HG02588 (cell line): ENCODE data around the gene E2F7.

ENCODE experiments used
- ATAC-seq: cut with Tn5 transposase; IDR thresholded peaks from one replicate; pipeline ENCODE4 v1.9.1; 2021; ENCODE audit warnings: mild to moderate bottlenecking, moderate library complexity; ENCODE audit not compliant: unreplicated experiment

E2F7 gene

DNA sequence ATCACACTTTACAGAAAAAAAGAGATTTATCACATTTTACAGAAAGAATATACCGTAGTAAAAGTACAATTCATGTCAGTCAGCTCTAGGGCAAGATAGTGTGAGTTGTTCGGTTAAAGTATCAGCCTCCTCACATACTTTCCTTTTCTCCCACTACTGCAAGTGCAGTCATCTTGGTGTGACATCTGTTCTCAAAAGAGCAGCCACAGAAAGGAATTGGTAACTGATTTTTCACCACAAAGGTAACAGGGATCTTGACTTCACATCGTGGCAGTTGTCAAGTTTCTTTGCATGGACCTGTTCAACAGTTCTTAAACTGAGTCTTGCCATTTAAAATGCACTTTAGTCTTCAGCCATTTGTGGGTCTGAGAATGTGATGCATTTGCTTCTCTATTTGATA, 5.0 kb upstream of the E2F7 start:
- ATAC-seq, result peak; percentile 74

GRCh38 chr12:77064896-77065360, 441 bp downstream of the E2F7 start:
- peak; percentile 4 for ATAC-seq

DNA sequence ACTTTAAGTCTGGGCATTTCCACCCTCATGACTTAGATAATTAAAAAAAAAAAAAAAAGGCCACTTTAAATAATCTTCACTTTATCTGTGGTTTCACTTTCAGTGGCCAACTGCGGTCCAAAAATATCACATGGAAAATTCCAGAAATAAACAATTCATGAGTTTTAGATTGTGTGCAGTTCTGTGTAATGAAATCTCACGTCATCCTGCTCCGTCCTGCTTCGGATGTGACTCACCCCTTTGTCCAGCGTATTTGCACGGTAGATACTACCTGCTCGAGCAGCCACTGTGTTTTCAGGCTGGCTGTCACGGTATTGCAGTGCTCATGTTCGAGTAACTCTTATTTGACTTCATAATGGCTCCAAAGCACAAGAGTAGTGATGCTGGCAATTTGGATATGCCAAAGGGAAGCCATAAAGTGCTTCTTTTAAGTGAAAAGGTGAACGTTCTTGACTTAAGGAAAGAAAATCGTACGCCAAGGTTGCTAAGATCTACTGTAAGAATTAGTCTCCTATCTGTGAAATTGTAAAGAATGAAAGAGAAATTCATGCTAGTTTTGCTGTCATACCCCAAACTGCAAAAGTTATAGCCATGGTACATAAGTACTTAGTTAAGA, 2.4 kb downstream of the E2F7 start:
- peak; percentile 37 for ATAC-seq

- no peak for ATAC-seq
Measured at GRCh38 chr12:77062396-77062795, 3.0 kb downstream of the E2F7 start.

GRCh38 chr12:77060883-77061240, 4.5 kb downstream of the E2F7 start:
- ATAC-seq, result peak; percentile 26

DNA sequence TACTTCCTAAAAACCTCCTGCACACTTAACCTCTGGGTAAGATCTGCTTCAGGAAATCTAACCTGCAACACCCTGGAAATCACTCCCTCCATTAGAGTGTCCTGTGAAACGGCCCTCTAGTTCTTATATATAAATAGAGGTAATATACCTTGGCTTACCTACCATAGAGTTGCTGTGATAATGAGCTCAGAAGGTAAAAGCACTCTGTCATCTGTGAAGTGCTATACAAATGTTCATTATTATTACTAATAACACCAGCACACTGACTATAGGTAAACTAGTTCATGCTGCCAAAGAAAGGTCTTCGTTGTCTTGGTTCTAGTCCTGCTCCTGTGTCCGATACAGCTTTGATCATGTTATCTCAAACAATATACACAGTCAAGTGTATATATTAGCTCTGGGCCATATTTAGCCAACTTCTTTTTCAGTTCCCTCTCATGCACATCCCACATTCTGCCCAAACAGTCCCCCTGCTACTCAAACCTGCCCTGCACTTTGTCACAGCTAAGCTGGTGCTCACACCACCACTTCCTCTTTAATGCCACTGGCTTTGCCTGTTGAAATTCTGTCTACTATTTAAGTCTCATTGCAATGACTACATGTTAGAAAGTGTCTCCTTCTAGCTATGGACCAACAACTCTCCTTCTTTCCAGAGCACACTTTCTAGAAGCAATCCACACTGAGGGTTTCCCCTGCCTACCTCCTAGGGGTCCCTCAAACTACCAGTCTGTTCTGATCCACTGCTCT, 5.1 kb downstream of the E2F7 start:
- peak; percentile 70 for ATAC-seq

DNA sequence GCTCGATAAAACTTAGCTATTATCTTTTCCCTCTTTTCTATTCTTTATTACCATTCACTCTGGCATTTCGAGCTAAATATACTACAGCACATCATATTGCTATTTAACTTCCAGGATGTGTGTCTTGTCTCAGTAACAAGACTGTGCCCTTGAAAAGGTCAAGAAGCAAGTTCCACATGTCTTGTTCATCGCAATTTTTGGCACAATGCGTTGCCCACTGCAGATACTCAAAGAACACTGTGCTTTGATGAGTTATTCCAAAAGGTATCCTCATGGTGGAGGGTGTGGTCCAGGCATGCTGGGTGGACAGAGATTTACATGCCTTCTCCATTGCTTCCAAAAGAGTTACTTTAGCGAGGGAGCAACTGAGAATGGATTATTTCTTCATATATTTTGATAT, 6.6 kb downstream of the E2F7 start:
- ATAC-seq, result no peak

GRCh38 chr12:77054851-77055250, 10.5 kb downstream of the E2F7 start:
- no peak for ATAC-seq

DNA sequence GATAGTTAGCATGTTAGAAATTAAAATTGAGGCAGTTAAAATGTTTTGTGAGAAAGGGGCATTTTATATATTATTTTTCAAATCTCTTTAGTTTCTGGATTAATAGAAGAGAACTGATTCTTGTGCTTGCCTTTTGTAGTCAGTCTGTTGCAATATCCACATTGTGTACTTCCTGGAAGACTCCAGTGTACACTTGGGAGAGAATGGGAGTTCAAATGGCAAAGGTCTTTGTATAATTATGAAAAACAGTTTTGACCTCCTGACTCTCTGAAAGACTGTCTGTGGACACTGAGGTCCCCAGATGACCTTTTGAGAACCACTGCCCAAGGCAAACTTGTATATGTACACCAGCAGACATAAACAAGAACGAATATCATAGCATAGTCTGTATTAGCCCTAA, 12.1 kb downstream of the E2F7 start:
- no peak for ATAC-seq

GRCh38 chr12:77049767-77050353, 15.5 kb downstream of the E2F7 start:
- ATAC-seq, result peak; percentile 97

- ATAC-seq, result no peak
Measured at GRCh38 chr12:77047341-77048109, 17.8 kb downstream of the E2F7 start.

- ATAC-seq, result no peak
Measured at GRCh38 chr12:77046468-77046867, 18.9 kb downstream of the E2F7 start.

GRCh38 chr12:77045183-77045582, 20.2 kb downstream of the E2F7 start:
- ATAC-seq, result no peak

GRCh38 chr12:77044721-77045120, 20.6 kb downstream of the E2F7 start:
- no peak for ATAC-seq

DNA sequence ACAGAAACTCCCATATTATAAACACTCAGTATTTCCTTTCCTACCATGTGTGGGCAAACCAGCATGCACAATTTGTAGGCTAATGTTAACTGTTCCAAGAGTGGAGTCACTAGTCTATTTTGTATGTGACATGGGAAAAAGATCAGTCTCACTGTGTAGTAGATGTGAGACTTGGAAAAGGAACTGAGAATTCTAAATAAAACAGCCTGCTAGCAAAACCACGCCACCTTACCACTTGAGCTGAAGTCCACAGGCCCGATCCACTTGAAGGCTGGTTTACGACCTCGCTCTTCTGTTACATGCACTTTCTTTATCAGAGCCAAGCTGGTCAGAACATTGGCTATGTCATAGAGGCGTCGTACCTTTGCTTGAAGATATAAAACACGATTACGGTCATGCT, 22.5 kb downstream of the E2F7 start:
- no peak for ATAC-seq

DNA sequence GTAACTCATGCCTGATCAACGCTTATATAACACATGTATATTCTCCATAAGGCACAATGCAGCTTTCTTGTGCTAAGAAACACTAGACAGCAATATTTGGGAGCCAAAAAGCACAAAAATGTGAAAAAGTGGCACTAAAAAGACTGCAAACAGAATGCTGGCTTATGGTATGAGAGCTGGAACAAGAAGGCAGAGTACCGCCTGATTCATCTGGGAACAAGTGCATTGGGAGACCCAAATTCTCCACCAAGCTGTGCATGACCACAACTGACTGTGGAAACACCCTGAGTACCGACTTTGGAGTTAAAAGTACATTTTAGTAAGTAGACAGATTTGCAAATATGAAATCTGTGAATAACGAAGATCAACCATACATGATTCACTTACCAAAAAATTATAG, 25.1 kb downstream of the E2F7 start:
- ATAC-seq, result no peak

DNA sequence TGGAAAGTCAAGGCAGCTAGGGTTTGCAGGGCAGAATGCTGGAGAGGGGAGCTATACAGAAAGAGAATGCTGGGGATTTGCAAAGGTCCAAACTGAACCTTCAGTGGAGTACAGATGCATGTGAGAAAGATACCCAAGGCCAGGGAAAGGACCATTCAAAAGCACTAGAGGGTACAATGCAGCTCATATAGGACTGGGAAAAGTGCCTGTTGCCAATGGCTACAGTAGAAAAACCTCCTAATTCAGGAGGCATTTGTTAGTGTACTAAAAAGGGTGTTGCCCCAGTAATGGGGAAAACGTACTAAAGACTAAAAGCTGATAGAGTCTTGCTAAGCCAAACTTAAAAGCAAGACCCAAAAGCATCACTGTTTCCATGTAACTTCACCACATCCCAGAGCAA, 30.1 kb downstream of the E2F7 start:
- no peak for ATAC-seq

GRCh38 chr12:77033658-77034536, 31.5 kb downstream of the E2F7 start:
- ATAC-seq, result no peak

DNA sequence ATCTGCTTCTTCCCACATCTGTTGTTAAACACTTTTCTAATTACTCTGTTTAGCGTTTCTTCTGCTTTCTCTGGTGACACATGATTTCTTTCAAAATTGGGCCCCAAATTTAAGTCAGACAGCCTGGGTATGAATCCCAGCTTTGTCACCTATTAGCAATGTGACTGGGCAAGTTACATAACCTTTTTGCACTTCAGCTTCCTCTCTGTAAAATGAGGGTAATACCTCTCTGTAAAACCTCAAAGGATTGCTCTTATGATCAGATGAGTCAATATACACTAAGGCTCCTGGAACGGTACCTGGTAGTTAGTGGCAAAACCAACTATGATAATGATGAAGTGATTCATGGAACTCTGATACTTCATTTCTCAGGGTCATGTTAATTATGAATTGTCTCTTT, 33.0 kb downstream of the E2F7 start:
- ATAC-seq, result no peak

- ATAC-seq, result peak; percentile 53
Measured at GRCh38 chr12:77031745-77032144, 33.6 kb downstream of the E2F7 start.
